ENCODE data around the gene ARHGEF19.

The ARHGEF19 gene

DNA sequence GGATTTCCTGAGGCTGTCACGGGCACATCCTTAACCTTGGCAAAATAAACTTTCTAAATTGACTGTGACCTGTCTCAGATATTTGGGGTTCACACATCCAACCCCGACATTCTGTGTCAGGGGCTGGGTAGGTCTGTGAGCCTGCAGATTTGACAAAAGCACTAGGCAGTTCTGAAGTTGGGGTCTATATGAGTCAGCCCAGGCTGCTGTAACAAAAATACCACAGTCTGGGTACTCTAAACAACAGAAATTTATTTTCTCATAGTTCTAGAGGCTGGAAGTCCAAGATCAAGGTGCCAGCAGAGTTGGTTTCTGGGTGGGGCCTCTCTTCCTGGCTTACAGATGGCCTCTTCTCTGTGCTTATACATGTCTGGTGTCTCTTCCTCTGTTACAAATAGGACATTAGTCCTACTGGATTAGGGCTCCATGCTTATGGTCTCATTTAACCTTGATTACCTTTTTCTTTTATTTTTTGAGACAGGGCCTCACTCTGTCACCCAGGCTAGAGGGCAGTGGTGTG, 27.6 kb upstream of the ARHGEF19 start:
- no peak for TF ChIP-seq POLR2AphosphoS5 (IDR thresholded peaks at IDR 0.05; ENCODE audit: low read depth)
- TF ChIP-seq, protein P1, sequence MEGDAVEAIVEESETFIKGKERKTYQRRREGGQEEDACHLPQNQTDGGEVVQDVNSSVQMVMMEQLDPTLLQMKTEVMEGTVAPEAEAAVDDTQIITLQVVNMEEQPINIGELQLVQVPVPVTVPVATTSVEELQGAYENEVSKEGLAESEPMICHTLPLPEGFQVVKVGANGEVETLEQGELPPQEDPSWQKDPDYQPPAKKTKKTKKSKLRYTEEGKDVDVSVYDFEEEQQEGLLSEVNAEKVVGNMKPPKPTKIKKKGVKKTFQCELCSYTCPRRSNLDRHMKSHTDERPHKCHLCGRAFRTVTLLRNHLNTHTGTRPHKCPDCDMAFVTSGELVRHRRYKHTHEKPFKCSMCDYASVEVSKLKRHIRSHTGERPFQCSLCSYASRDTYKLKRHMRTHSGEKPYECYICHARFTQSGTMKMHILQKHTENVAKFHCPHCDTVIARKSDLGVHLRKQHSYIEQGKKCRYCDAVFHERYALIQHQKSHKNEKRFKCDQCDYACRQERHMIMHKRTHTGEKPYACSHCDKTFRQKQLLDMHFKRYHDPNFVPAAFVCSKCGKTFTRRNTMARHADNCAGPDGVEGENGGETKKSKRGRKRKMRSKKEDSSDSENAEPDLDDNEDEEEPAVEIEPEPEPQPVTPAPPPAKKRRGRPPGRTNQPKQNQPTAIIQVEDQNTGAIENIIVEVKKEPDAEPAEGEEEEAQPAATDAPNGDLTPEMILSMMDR (IDR thresholded peaks at IDR 0.05; ENCODE audit: insufficient read depth, low read length): no peak
- TF ChIP-seq, protein P2, sequence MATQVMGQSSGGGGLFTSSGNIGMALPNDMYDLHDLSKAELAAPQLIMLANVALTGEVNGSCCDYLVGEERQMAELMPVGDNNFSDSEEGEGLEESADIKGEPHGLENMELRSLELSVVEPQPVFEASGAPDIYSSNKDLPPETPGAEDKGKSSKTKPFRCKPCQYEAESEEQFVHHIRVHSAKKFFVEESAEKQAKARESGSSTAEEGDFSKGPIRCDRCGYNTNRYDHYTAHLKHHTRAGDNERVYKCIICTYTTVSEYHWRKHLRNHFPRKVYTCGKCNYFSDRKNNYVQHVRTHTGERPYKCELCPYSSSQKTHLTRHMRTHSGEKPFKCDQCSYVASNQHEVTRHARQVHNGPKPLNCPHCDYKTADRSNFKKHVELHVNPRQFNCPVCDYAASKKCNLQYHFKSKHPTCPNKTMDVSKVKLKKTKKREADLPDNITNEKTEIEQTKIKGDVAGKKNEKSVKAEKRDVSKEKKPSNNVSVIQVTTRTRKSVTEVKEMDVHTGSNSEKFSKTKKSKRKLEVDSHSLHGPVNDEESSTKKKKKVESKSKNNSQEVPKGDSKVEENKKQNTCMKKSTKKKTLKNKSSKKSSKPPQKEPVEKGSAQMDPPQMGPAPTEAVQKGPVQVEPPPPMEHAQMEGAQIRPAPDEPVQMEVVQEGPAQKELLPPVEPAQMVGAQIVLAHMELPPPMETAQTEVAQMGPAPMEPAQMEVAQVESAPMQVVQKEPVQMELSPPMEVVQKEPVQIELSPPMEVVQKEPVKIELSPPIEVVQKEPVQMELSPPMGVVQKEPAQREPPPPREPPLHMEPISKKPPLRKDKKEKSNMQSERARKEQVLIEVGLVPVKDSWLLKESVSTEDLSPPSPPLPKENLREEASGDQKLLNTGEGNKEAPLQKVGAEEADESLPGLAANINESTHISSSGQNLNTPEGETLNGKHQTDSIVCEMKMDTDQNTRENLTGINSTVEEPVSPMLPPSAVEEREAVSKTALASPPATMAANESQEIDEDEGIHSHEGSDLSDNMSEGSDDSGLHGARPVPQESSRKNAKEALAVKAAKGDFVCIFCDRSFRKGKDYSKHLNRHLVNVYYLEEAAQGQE (IDR thresholded peaks at IDR 0.05; ENCODE audit: insufficient replicate concordance, low read depth): no peak
- no peak for DNase-seq (ENCODE audit: low read depth in 1 of 2, low spot score in 1 of 2)
- H3K4me3 ChIP-seq (replicated peaks; ENCODE audit: insufficient read depth, low read length): no peak overlapping the region
- H3K27ac ChIP-seq (replicated peaks): no peak overlapping the region
- no peaks in the 10 kb centered on the region for H3K27me3 ChIP-seq (ENCODE audit: insufficient read depth, poor library complexity, severe bottlenecking)

DNA sequence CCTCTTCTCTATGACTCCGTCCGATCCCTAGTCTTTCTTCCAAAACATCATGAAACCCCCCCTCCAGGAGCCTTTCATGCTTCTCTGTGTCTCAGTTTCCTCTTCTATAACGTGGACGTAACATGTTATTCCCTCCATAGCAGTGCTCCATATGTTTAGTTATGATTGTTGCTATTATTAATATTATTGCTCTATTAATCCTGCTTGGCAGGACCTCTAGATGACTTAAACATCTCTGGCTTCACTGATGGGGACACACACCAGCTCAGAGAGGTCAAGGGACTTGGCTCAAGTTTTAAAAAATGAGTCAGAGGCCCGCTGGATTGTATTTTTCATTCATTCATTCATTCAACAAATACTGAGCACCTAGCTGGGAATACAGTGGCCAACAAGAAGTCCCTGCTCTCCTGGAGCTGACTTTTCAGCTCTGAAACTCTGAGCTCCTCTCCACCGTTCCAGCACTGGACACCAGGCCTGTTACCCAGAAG, 24.9 kb upstream of the ARHGEF19 start:
- TF ChIP-seq GABPA (IDR thresholded peaks at IDR 0.05; ENCODE audit: low read depth): no peak
- TF ChIP-seq, protein P2 (IDR thresholded peaks at IDR 0.05; ENCODE audit: insufficient replicate concordance, low read depth): no peak
- no peak for DNase-seq (ENCODE audit: low read depth in 1 of 2, low spot score in 1 of 2)
- Histone ChIP-seq H3K27me3 (ENCODE audit: insufficient read depth, poor library complexity, severe bottlenecking) (no peaks in the 10 kb centered on the region), H3K4me3 (replicated peaks; ENCODE audit: insufficient read depth, low read length) (peak overlapping the region; percentile 68), H3K27ac (replicated peaks) (peak overlapping the region; percentile 58)

- peak; percentile 84 to 93 for DNase-seq (ENCODE audit: low read depth in 1 of 2, low spot score in 1 of 2)
- no peaks in the 10 kb centered on the region for H3K27me3 ChIP-seq (ENCODE audit: insufficient read depth, poor library complexity, severe bottlenecking)
- no peak for TF ChIP-seq GABPA (IDR thresholded peaks at IDR 0.05; ENCODE audit: low read depth)
- peak; percentile 57; the same call in 1 of the 2 replicates for TF ChIP-seq POLR2AphosphoS5 (IDR thresholded peaks at IDR 0.05; ENCODE audit: low read depth)
- peak within 1 kb of the TSS; percentile 58 for H3K27ac ChIP-seq (replicated peaks)
- peak within 1 kb of the TSS; percentile 68 for H3K4me3 ChIP-seq (replicated peaks; ENCODE audit: insufficient read depth, low read length)
Measured at GRCh38 chr1:16236511-16237342, 24.3 kb upstream of the ARHGEF19 start, which contains the start of gene CPLANE2. Gene CPLANE2 (minus strand): TSS chr1:16237183. CDS start chr1:16236742, 441 bp downstream.

DNA sequence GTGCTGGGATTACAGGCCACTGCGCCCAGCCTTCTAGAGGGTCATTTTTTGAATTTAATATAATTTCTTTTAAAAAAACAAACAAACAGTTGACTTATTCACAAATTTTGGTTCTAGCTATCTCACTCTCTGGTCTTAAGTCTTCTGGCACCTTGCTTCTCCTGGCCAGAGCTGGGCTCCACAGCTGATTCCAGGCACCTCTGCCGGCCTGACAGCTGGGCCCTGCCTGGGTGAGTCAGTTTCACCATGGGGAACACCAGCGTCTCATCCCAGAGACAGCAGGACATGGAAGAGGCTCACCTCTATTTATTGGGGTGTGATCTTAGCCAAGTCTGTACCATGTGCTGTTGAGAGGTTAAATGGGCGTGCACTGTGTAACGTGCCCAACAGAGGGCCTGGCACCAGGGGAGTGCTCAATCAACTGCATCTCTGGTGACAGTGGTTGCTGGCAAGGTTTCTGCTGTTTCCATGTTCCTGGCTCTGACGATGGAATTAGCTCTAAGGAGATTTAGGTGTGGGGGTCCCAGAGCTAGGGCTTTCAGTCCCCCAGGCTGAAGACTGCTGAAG, 23.6 kb upstream of the ARHGEF19 start:
- peak in 1 of 2 experiments; percentile 67 for DNase-seq (ENCODE audit: low read depth in 1 of 2, low spot score in 1 of 2)
- Histone ChIP-seq H3K27me3 (ENCODE audit: insufficient read depth, poor library complexity, severe bottlenecking) (no peaks in the 10 kb centered on the region), H3K27ac (replicated peaks) (no peak overlapping the region; the same call in 1 of the 2 replicates), H3K4me3 (replicated peaks; ENCODE audit: insufficient read depth, low read length) (peak overlapping the region; percentile 68)
- TF ChIP-seq, protein P1 (IDR thresholded peaks at IDR 0.05; ENCODE audit: insufficient read depth, low read length): peak; percentile 24
- TF ChIP-seq SPI1 (IDR thresholded peaks at IDR 0.05; ENCODE audit: borderline replicate concordance, low read depth): no peak
